GM12878 (cell line): ENCODE data around the gene C1QBP. TPM values are rescaled to one million over a fixed set of nuclear protein-coding genes. Genes with fewer than 3 reads are reported as not detected.

Experiments used
- ATAC-seq: fragments of 200-7000 bp; cut with Tn5 transposase; 3 replicates; pipeline ENCODE4 v1.9.1; 2020; ENCODE audit warnings: mild to moderate bottlenecking, moderate library complexity
- BruUV-seq: library from RNA; stranded (reverse); fragments of 400-500 nt; replicated peaks from 2 replicates; lab custom pipeline; 2021; lab: Mats Ljungman, UMichigan
- CTCF ChIA-PET: fragments of 300-600 bp; sonication (Branson Sonifier 250); formaldehyde crosslinking; extraction: SDS; loops from one replicate; lab custom pipeline; 2021; ENCODE audit warnings: inconsistent platforms; lab: Yijun Ruan, JAX
- POLR2A ChIA-PET: fragments of 350-600 bp; formaldehyde crosslinking; extraction: SDS; loops from one replicate; lab custom pipeline; 2021; ENCODE audit warnings: inconsistent platforms; lab: Charles Lee
- RAD21 ChIA-PET: fragments of 300-600 bp; sonication (Branson Sonifier 250); formaldehyde crosslinking; loops from one replicate; lab custom pipeline; 2023; ENCODE audit warnings: antibody characterized with exemption; ENCODE audit not compliant: unreplicated experiment; lab: Charles Lee
- SMC1A ChIA-PET: fragments of 300-600 bp; sonication (Branson Sonifier 250); formaldehyde crosslinking; loops from one replicate; lab custom pipeline; 2023; ENCODE audit not compliant: unreplicated experiment, uncharacterized antibody; lab: Charles Lee
- DNase-seq: peaks from one replicate; pipeline ENCODE4 v3.0.0-alpha.2; 2011; ENCODE audit warnings: low read depth, low spot score
- FAIRE-seq: peaks from 3 replicates; lab custom pipeline; 2011; peaks lifted over from hg19 to GRCh38; lab: Jason Lieb, UNC
- H2AFZ ChIP-seq: 2 replicates; pipeline ENCODE4 v1.6.0; 2011; ENCODE audit warnings: low read depth, low read length, control low read depth; ENCODE audit not compliant: control insufficient read depth
- H3K27ac ChIP-seq: 2 replicates; pipeline ENCODE4 v1.5.1; 2011; ENCODE audit warnings: control low read depth; ENCODE audit not compliant: control insufficient read depth, insufficient read depth
- H3K27me3 ChIP-seq, 2 experiments: replicated peaks in 1 of 2; 2 replicates each; pipeline versions ENCODE4 v1.6.0 to v1.6.1; 2011; ENCODE audit warnings: low read length in 1 of 2; ENCODE audit not compliant: control insufficient read depth in 2 of 2, insufficient read depth in 2 of 2
- H3K36me3 ChIP-seq, 2 experiments: 2 replicates each; pipeline ENCODE4 v1.5.1; 2011; ENCODE audit warnings: low read length in 1 of 2; ENCODE audit not compliant: control insufficient read depth in 2 of 2, insufficient read depth in 2 of 2
- H3K4me1 ChIP-seq: 2 replicates; pipeline ENCODE4 v1.6.1; 2011; ENCODE audit warnings: mild to moderate bottlenecking, low read length, moderate library complexity, mixed read lengths; ENCODE audit not compliant: control insufficient read depth, insufficient read depth
- H3K4me2 ChIP-seq: 2 replicates; pipeline ENCODE4 v1.6.0; 2011; ENCODE audit warnings: control low read depth; ENCODE audit not compliant: control insufficient read depth, insufficient read depth
- H3K4me3 ChIP-seq: fragments of 200-600 bp; sonication (generic); 2 replicates; pipeline ENCODE4 v1.5.1; 2016
- H3K79me2 ChIP-seq: 2 replicates; pipeline ENCODE4 v1.6.0; 2011; ENCODE audit warnings: low read length; ENCODE audit not compliant: control insufficient read depth, insufficient read depth
- H3K9ac ChIP-seq: 2 replicates; pipeline ENCODE4 v1.8.0; 2011; ENCODE audit warnings: low read length, control low read depth, mixed read lengths; ENCODE audit not compliant: control insufficient read depth, insufficient read depth
- H3K9me3 ChIP-seq: replicated peaks from 3 replicates; pipeline ENCODE4 v1.5.1; 2011; ENCODE audit warnings: mild to moderate bottlenecking, low read length; ENCODE audit not compliant: control insufficient read depth, insufficient read depth
- H4K20me1 ChIP-seq: 2 replicates; pipeline ENCODE4 v1.6.0; 2011; ENCODE audit not compliant: control insufficient read depth, insufficient read depth
- BACH1 ChIP-seq: fragments of 450-650 bp; IDR thresholded peaks from 2 replicates; pipeline ENCODE4 v1.6.1; 2017; ENCODE audit warnings: mild to moderate bottlenecking, borderline replicate concordance
- CBFB ChIP-seq: IDR thresholded peaks from 2 replicates; pipeline ENCODE4 v1.6.1; 2016; ENCODE audit warnings: antibody characterized with exemption, low read depth
- CEBPZ ChIP-seq: fragments of 150-350 bp; IDR thresholded peaks from 2 replicates; pipeline ENCODE4 v1.6.1; 2016; ENCODE audit warnings: low read depth, low read length
- CHD1 ChIP-seq: IDR thresholded peaks from 2 replicates; pipeline ENCODE4 v1.6.1; 2012; ENCODE audit warnings: low read depth, low read length, improper control_type of control experiment
- KDM1A ChIP-seq: fragments of 200-600 bp; sonication (generic); IDR thresholded peaks from 2 replicates; pipeline ENCODE4 v1.6.1; 2016; ENCODE audit warnings: borderline replicate concordance
- MXI1 ChIP-seq: fragments of 150-350 bp; IDR thresholded peaks from 2 replicates; pipeline ENCODE4 v1.6.1; 2011; ENCODE audit warnings: low read depth, mild to moderate bottlenecking, inconsistent platforms, low read length, improper control_type of control experiment
- RELA ChIP-seq: fragments of 450-650 bp; IDR thresholded peaks from 2 replicates; pipeline ENCODE4 v1.8.0; 2014; ENCODE audit warnings: borderline replicate concordance; ENCODE audit not compliant: partially characterized antibody
- SUZ12 ChIP-seq: fragments of 200-600 bp; sonication (generic); IDR thresholded peaks from one replicate; pipeline ENCODE4 v1.6.1; 2018; ENCODE audit warnings: antibody characterized with exemption, mild to moderate bottlenecking; ENCODE audit not compliant: unreplicated experiment
- ZBTB40 ChIP-seq: fragments of 450-650 bp; IDR thresholded peaks from 2 replicates; pipeline ENCODE4 v1.6.1; 2016; ENCODE audit warnings: mild to moderate bottlenecking, moderate library complexity, borderline replicate concordance
- ZNF622 ChIP-seq: fragments of 450-650 bp; IDR thresholded peaks from 2 replicates; pipeline ENCODE4 v1.6.1; 2017; ENCODE audit warnings: mild to moderate bottlenecking, inconsistent platforms
- WGBS: methylation state at CpG from one replicate; pipeline ENCODE4 v1.1.6; 2016; ENCODE audit warnings: low lambda C conversion rate; ENCODE audit not compliant: insufficient replicate concordance, insufficient coverage; ENCODE audit errors: missing lambda C conversion rate; 5-methylcytosine and 5-hydroxymethylcytosine counted together
- in situ Hi-C: fragments of 300-500 bp; cut with MboI; formaldehyde crosslinking; loops from 9 replicates; pipeline ENCODE4 v1.14.3; 2018; ENCODE audit warnings: mixed read lengths
- intact Hi-C: fragments of 100-400 bp; cut with micrococcal nuclease; formaldehyde crosslinking; loops from one replicate; pipeline ENCODE4 v1.14.2; 2022; ENCODE audit not compliant: unreplicated experiment
- polyA plus RNA-seq, 11 experiments: library from polyadenylated mRNA; depleted of rRNA in 4 of 11; unstranded in 6 of 11; stranded (reverse) in 5 of 11; fragments of >200 nt; fragmentation: Nextera tagmentation in 4 of 11; fragmentation: Illumina TruSeq in 1 of 11; extraction: Ambion mirVana in 4 of 11; extraction: Trizol in 1 of 11; gene quantifications; 1 replicate in 1 of 11; 2 replicates in 10 of 11; pipeline versions ENCODE4 v1.2.1 to v1.2.3, GENCODE V29; 2011 to 2016; ENCODE audit warnings: inconsistent platforms in 2 of 11, missing spikeins in 2 of 11, low read depth in 1 of 11
- total RNA-seq, 4 experiments: library from RNA; depleted of rRNA in 3 of 4; stranded (reverse); fragments of >200 nt in 3 of 4; fragmentation: Illumina TruSeq in 1 of 4; extraction: Trizol in 1 of 4; gene quantifications; 2 replicates each; pipeline versions ENCODE4 v1.2.1 to v1.2.3, GENCODE V29; 2013 to 2021
- TF ChIP-seq, protein P1 (sequence below): IDR thresholded peaks from 2 replicates; pipeline ENCODE4 v1.6.1; 2012; ENCODE audit warnings: mild to moderate bottlenecking, low read depth, low read length
- TF ChIP-seq, protein P2 (sequence below): IDR thresholded peaks from 2 replicates; pipeline ENCODE4 v1.6.1; 2011; ENCODE audit warnings: mild to moderate bottlenecking, low read depth, low read length, moderate library complexity; ENCODE audit not compliant: insufficient replicate concordance

Gene C1QBP
- total and polyA plus RNA-seq, 10 of the 15 experiments (the other 5 are each of a cell fraction or from before 2014, with no cell fraction given): 124 to 989 (median 429) TPM

- no peak overlapping the region for H3K9ac ChIP-seq
- ChIA-PET CTCF (no interaction called here), POLR2A (no interaction called here), RAD21 (no interaction called here), SMC1A (no interaction called here)
- no peak overlapping the region for H3K4me3 ChIP-seq
- H3K4me1 ChIP-seq: peaks cover 12% of the 10 kb centered on the region; the same call in 1 of the 2 replicates
- 80% methylated on average over 8 of the region's 8 CpGs for WGBS
- no peaks in the 10 kb centered on the region for H3K27me3 ChIP-seq
- H3K9me3 ChIP-seq: no peaks in the 10 kb centered on the region
- H3K4me2 ChIP-seq: no peak overlapping the region
- H3K27ac ChIP-seq: no peak overlapping the region
- peaks cover 0 to 13% of the 10 kb centered on the region in 2 experiments; a peak in 2 of 4 replicates for H3K36me3 ChIP-seq
- BruUV-seq: no TSS peak
- no peak for DNase-seq
- intact Hi-C loops: no loop called here
- in situ Hi-C loops: no loop called here
- H4K20me1 ChIP-seq: no peaks in the 10 kb centered on the region; the same call in 1 of the 2 replicates
- no peak for ATAC-seq
- FAIRE-seq: no peak
- peaks cover 39% of the 10 kb centered on the region for H3K79me2 ChIP-seq
- no peak overlapping the region for H2AFZ ChIP-seq
- TF ChIP-seq CHD1: no peak
- TF ChIP-seq RELA: no peak
- no peak for TF ChIP-seq SUZ12
- TF ChIP-seq BACH1: no peak
- TF ChIP-seq MXI1: no peak
- TF ChIP-seq KDM1A: no peak
- TF ChIP-seq CEBPZ: no peak
- no peak for TF ChIP-seq ZNF622
- TF ChIP-seq, protein P1, sequence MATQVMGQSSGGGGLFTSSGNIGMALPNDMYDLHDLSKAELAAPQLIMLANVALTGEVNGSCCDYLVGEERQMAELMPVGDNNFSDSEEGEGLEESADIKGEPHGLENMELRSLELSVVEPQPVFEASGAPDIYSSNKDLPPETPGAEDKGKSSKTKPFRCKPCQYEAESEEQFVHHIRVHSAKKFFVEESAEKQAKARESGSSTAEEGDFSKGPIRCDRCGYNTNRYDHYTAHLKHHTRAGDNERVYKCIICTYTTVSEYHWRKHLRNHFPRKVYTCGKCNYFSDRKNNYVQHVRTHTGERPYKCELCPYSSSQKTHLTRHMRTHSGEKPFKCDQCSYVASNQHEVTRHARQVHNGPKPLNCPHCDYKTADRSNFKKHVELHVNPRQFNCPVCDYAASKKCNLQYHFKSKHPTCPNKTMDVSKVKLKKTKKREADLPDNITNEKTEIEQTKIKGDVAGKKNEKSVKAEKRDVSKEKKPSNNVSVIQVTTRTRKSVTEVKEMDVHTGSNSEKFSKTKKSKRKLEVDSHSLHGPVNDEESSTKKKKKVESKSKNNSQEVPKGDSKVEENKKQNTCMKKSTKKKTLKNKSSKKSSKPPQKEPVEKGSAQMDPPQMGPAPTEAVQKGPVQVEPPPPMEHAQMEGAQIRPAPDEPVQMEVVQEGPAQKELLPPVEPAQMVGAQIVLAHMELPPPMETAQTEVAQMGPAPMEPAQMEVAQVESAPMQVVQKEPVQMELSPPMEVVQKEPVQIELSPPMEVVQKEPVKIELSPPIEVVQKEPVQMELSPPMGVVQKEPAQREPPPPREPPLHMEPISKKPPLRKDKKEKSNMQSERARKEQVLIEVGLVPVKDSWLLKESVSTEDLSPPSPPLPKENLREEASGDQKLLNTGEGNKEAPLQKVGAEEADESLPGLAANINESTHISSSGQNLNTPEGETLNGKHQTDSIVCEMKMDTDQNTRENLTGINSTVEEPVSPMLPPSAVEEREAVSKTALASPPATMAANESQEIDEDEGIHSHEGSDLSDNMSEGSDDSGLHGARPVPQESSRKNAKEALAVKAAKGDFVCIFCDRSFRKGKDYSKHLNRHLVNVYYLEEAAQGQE: no peak
- no peak for TF ChIP-seq ZBTB40
- TF ChIP-seq, protein P2, sequence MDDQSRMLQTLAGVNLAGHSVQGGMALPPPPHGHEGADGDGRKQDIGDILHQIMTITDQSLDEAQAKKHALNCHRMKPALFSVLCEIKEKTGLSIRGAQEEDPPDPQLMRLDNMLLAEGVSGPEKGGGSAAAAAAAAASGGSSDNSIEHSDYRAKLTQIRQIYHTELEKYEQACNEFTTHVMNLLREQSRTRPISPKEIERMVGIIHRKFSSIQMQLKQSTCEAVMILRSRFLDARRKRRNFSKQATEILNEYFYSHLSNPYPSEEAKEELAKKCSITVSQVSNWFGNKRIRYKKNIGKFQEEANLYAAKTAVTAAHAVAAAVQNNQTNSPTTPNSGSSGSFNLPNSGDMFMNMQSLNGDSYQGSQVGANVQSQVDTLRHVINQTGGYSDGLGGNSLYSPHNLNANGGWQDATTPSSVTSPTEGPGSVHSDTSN: no peak
- TF ChIP-seq CBFB: no peak
These were observed 49.8 kb upstream of the C1QBP start for GRCh38 chr17:5488752-5489151.
